ENCODE data around the gene PDSS2. TPM values are rescaled to one million over a fixed set of nuclear protein-coding genes. Genes with fewer than 3 reads are reported as not detected.

PDSS2 gene
- total and polyA plus RNA-seq, 2 of the 4 experiments (the other 2 are of a cell fraction) = 8.6 to 9.2 TPM

GRCh38 chr6:107488875-107489635 lies 29.7 kb upstream of the PDSS2 start:
- Histone ChIP-seq H3K23ac (ENCODE audit: low read depth, low read length) (peak overlapping the region; percentile 82), H3K56ac (ENCODE audit: extremely low read depth, insufficient read depth, low read length) (no peak overlapping the region), H3K14ac (replicated peaks; ENCODE audit: low read depth, low read length) (no peak overlapping the region), H3K18ac (ENCODE audit: low read depth, low read length) (no peak overlapping the region), H2BK15ac (ENCODE audit: low read depth, low read length) (no peak overlapping the region), H3K9me1 (ENCODE audit: insufficient read depth, low read length) (no peaks in the 10 kb centered on the region), H2AFZ (replicated peaks; ENCODE audit: low read length, poor library complexity) (peak overlapping the region; percentile 93), H3K79me1 (ENCODE audit: low read depth in 1 of 2, low read length in 2 of 2) (peaks cover 0 to 10% of the 10 kb centered on the region in 2 experiments; a peak in 1 of 4 replicates), H2AK5ac (ENCODE audit: low read depth, low read length) (no peak overlapping the region), H3K27ac (ENCODE audit: insufficient read depth, low read length) (0 out of 2 replicates have a peak overlapping the region, but pooled peaks have one; percentile 15), H3K4me1 (ENCODE audit: control insufficient read depth, insufficient read depth, low read length) (no peaks in the 10 kb centered on the region; the same call in 1 of the 2 replicates), H3K9me3 (ENCODE audit: control insufficient read depth, insufficient read depth, low read length) (no peaks in the 10 kb centered on the region), H3K4me2 (ENCODE audit: low read depth, low read length) (peak overlapping the region; percentile 98), H2AK9ac (replicated peaks; ENCODE audit: low read depth, low read length, poor library complexity) (peak overlapping the region; percentile 77), H4K5ac (ENCODE audit: low read depth, low read length) (no peak overlapping the region), H2BK5ac (ENCODE audit: low read depth, low read length, poor library complexity, severe bottlenecking) (no peak overlapping the region), H3K4ac (ENCODE audit: low read depth, low read length) (no peak overlapping the region), H2BK120ac (ENCODE audit: low read depth, low read length) (no peak overlapping the region; the same call in 1 of the 2 replicates), H4K8ac (ENCODE audit: low read depth in 2 of 2, low read length in 2 of 2) (no peak overlapping the region), H2BK20ac (ENCODE audit: low read depth, low read length) (no peak overlapping the region), H3K9ac (ENCODE audit: low read depth, low read length) (peak overlapping the region; percentile 54), H4K91ac (ENCODE audit: insufficient read depth, low read depth, low read length) (no peak overlapping the region), H3K27me3 (ENCODE audit: control insufficient read depth, insufficient read depth, low read length) (peaks cover 16% of the 10 kb centered on the region), H4K20me1 (ENCODE audit: insufficient read depth, low read length) (no peaks in the 10 kb centered on the region), H3K36me3 (ENCODE audit: control insufficient read depth, insufficient read depth, low read length) (no peaks in the 10 kb centered on the region), H3K4me3 (ENCODE audit: insufficient read depth, low read depth, low read length) (peak overlapping the region; percentile 93)
- peak; percentile 30 for ATAC-seq (ENCODE audit: low read depth)
- peak; percentile 20 for DNase-seq
- no TSS peak for BruUV-seq (replicated peaks)
- dilution Hi-C loops (cut with HindIII; ENCODE audit: low sequenced_read_pairs, unreplicated experiment) = no loop called here
- ChIA-PET CTCF (interaction anchor here (1.0 to 1.3 kb wide), 2 partner anchors 9 to 30 kb away, joined by 4 to 5 read pairs; partner anchors contain the start of gene PDSS2), POLR2A (ENCODE audit: unreplicated experiment) (no interaction called here)
- no peak for TF ChIP-seq POLR2A (IDR thresholded peaks at IDR 0.05; ENCODE audit: low read depth, low read length)
- TF ChIP-seq MAFK (IDR thresholded peaks at IDR 0.05; ENCODE audit: low read depth, low read length) = no peak
- no peak for TF ChIP-seq CTCF (conservative IDR thresholded peaks at IDR 0.05; ENCODE audit: low read depth, low read length)
- no peak for TF ChIP-seq MXI1 (IDR thresholded peaks at IDR 0.05; ENCODE audit: borderline replicate concordance, low read depth, low read length)
- no peak for TF ChIP-seq USF2 (IDR thresholded peaks at IDR 0.05; ENCODE audit: low read depth, low read length)
- no peak for TF ChIP-seq FOS (IDR thresholded peaks at IDR 0.05; ENCODE audit: low read depth, low read length)
- no peak for TF ChIP-seq CEBPB (IDR thresholded peaks at IDR 0.05; ENCODE audit: low read depth, low read length)
- TF ChIP-seq BHLHE40 (IDR thresholded peaks at IDR 0.05; ENCODE audit: low read depth, low read length) = no peak
- TF ChIP-seq NFE2L2 (IDR thresholded peaks at IDR 0.05; ENCODE audit: low read depth, low read length) = no peak
- TF ChIP-seq RFX5 (IDR thresholded peaks at IDR 0.05; ENCODE audit: low read depth, low read length) = no peak
- no peak for TF ChIP-seq MAZ (IDR thresholded peaks at IDR 0.05; ENCODE audit: borderline replicate concordance, low read depth, low read length)
- 0% methylated on average over 9 of the region's 51 CpGs; no CpG with 5 or more reads in 1 of the 2 experiments for WGBS, 2 experiments (ENCODE audit: extremely low coverage in 2 of 2, insufficient read length in 1 of 2)
- intact Hi-C loops (cut with micrococcal nuclease) = loop anchor here (5.0 kb wide), 1 partner anchor 213 kb away; no protein-coding TSS in a partner anchor
- in situ Hi-C loops (cut with MboI; ENCODE audit: low sequenced_read_pairs) = no loop called here

All from IMR-90 (cell line).